Coronary artery (tissue), 2 donors: ENCODE measurements around the gene TSSK6.
A peak's percentile ranks its signal among the peaks of the same experiment; 100 is the strongest.

Experiments used
- DNase-seq: peaks from one replicate; pipeline ENCODE4 v3.0.0-alpha.2; 2017; ENCODE audit warnings: low spot score
- H3K27ac ChIP-seq, 2 donors: fragments of 200-600 bp; sonication (generic); one replicate each; pipeline ENCODE4 v1.5.1; 2016 to 2019
- H3K4me3 ChIP-seq: fragments of 200-600 bp; sonication (generic); 2 replicates; pipeline ENCODE4 v1.5.1; 2016; ENCODE audit warnings: mild to moderate bottlenecking, moderate library complexity
- CTCF ChIP-seq: fragments of 200-600 bp; sonication (generic); IDR thresholded peaks from one replicate; pipeline ENCODE4 v1.5.1; 2019; ENCODE audit warnings: antibody characterized with exemption

TSSK6 gene

DNA sequence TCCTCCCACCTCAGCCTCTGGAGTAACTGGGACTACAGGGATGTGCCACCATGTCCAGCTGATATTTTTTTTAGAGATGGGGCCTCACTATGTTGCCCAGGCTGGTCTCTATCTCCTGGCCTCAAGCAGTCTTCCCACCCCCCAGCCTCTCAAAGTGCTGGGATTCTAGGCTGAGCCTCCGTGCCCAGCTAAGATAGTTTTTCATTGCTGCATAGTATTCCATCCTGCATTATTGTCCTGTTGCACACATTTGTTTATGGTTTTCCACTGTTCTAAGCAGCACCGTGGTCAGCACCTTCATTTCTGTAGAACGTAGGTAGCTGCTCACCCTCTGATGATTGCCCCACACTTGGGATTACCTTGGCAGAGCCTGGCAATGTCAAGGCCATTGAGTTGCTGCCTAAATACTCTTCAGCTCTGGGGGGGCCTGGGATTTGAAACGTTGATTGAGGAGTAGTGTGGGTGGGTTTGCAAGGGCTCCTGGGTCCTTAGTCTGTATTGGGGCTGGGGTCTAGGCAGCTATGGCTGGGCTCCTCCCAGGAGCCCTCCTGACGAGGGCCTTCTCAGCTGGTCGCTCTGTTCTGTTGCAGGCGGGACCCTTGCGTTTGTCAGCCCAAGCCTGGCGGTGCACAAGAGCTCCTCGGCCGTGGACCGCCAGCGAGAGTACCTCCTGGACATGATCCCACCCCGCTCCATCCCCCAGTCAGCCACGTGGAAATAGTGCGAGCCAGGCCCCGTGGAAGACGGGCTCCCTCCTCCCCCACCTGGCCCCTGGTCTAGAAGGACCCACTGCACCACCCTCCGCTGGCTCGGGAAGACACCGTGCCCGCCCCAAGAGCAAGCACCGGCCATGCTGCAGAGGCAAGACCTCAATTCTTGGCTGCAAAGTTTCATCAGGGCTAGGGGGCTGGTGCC is 10.3 kb downstream of the TSSK6 start:
- no peak overlapping the region for H3K27ac ChIP-seq
- DNase-seq = peak; percentile 64
- no peak overlapping the region for H3K4me3 ChIP-seq
- no peak for TF ChIP-seq CTCF

DNA sequence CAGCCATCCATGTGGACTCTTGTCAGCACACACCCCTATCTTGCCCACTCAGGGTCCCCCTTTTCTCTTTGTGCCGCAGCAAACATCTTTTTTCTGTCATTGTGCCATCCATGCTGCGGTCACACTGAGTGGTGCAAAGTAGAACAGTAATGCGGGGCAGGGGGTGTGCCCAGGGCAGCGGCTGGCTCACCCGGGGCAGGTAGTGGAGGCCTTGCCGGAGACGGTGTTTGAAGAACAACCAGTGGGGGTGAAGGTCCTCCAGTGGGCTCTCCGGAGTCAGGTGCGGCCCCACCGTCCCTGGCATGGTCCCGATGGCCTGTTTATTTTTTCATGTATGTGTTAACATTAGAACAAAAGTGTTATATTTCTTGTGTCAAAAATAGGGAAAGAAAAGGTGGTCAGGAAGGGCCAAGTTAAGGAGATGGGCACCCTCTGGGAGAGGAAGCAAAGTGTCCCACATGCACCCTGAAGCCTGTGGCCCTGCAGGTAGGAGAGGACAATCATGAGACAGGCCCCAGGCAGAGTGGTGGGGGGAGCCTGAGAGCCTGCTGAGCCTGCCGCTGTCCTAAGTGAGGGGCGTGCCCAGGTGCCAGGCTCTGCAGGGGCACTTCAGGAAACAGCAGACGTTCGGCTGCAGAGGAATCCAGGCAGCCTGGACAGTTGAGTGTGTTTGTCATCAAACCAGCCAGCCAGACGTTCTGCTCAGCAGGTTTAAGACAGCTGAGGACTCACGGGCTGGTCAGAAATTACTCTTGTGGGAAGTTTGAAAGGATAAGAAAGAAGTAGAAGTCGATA is 12.3 kb downstream of the TSSK6 start:
- no peak for DNase-seq

DNA sequence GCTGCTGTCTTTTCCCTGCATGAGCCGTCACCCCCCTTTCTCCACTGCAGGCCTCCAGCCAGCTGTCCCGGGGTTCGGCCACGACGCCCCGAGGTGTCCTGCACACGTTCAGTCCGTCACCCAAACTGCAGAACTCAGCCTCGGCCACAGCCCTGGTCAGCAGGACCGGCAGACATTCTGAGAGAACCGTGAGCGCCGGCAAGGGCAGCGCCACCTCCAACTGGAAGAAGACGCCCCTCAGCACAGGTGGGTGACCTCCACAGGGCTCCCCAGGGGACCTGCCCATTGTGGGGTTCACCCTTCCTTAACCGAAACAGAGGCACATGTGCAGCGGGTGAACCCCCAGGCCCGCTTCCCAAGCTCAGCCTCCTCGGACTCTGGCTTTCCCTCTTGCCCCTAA is 13.1 kb downstream of the TSSK6 start:
- TF ChIP-seq CTCF = no peak
- no peak for DNase-seq
- Histone ChIP-seq H3K27ac (no peak overlapping the region), H3K4me3 (no peak overlapping the region)

More for the DNA sequence above, 12.3 kb downstream of the TSSK6 start:
- H3K27ac ChIP-seq = no peak overlapping the region
- no peak overlapping the region for H3K4me3 ChIP-seq
- TF ChIP-seq CTCF = no peak

DNA sequence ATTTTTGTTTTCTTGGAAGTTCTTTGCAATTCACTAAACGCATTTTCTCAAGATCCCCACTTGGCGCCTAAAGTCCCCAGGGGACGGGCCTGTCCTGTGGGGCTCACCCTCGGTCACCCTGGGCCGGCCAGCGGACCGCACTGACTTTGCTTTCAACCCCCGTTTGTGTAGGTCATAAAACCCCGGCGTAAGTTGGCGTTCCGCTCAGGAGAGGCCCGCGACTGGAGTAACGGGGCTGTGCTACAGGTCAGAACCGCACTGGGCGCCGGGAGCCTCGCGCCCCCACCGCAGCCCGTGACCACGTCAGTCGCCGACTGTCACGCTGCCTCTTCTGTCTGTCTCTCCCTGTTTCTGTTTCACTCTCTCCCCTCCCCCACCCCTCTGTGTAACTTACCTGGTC is 13.6 kb downstream of the TSSK6 start:
- no peak overlapping the region for H3K4me3 ChIP-seq
- TF ChIP-seq CTCF = no peak
- DNase-seq = no peak

GRCh38 chr19:19500975-19501644 is 14.2 kb downstream of the TSSK6 start:
- DNase-seq = no peak
- no peak overlapping the region for H3K27ac ChIP-seq
- no peak for TF ChIP-seq CTCF
- no peak overlapping the region for H3K4me3 ChIP-seq

More for the DNA sequence above, 13.6 kb downstream of the TSSK6 start:
- H3K27ac ChIP-seq = no peak overlapping the region

DNA sequence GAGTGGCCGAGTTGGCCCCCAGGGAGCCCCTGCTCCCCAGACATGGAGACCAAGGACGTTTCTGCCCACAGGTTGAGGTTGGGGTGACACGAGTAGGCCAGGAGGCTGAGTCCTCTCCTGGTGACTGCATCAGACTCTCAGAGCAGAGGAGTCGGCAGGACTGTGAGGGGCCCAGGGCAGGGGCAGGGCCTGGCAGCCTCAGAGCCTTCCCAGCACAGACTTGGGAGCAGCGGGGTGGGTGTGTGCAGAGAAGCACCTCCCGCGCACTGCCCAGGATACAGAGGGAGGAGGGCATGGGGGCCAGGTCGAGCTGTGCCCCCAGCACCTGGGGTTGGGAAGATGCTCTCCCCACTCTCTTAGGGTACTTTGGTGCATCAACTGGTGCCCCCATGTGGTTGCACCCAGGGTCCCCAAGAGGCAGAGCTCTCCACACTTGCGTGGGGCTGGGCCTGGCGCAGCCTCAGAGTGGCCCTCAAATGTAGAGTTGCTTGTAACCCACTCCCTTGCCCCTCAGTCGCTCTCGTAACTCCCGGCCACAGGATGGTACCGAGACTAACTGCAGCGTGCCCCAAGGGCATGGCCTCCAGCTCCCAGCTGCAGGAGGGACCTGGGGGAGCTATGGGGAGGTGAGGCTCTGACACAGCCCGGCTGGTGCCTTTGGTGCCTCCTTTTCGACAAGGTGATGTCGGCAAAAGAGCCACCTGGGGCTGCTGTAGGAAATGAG is 15.9 kb downstream of the TSSK6 start:
- H3K4me3 ChIP-seq = no peak overlapping the region
- H3K27ac ChIP-seq = no peak overlapping the region
- no peak for DNase-seq
- no peak for TF ChIP-seq CTCF
